IPS DF 4.7 (cell line): ENCODE data around the gene KLK6.

Experiments used
- DNase-seq: peaks from one replicate; pipeline ENCODE4 v3.0.0-alpha.2; 2013; ENCODE audit warnings: low spot score; ENCODE audit errors: extremely low read depth

KLK6 gene

DNA sequence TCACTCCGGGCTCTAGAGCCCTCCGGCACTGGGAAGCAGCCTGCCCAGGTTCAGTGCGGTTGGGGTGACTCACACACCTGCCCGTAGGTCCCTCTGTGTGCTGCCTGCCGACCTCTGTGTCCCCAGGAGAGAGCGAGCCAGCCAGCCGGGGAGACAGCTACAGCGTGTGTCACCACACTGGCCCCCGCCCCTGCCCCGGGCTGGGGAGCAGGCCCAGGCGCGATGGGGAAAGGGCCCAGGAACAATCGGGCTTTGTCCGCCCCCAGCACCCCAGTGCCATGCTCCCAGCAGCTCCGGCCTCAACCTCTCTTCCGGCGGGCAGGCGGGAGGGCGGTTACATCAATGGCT lies at the start of gene KLK6:
KLK6 (minus strand) TSS at position 179 of the 348 bp plus-strand sequence. CDS start 1,487 bp downstream, outside the sequence.
- no peak for DNase-seq

DNA sequence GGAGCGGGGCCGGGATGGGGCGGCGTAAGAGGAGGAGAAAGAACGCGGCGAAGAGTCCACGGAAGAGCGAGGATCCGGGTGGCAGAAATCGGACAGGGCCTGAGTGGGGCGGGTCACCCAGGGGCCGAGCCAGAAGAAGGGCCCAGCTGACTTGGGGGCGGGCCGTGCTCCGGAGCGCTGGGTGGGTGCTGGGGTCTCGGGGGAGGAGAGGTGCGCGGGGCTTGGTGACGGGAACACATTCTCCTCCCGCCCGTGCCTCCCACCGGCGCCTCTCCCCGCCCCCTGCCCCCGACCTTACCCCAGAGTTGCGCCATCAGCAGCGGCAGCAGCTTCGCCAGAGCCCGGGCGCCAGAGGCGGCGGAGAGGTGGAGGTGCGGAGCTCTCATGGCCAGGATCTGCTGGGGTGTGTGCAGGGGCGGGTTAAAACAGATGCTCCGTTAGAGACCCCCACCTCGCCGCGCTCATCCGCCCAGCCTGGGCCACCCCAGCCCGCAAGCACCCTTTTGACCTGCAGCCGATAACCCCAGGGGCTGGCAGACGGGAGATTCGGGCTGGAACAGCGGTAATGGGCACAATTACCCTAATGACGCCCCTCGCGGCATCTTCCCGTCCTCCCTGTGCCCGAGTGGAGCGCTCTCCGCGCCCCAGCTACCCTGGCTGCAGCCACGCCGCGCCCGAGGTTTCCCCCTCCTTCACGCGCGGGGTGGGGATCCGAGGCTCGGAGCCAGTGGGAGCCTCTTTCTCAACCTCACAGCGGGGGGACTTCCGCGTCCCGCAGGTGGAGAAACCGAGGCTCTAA lies 49.6 kb upstream of the KLK6 start:
- DNase-seq, result no peak

DNA sequence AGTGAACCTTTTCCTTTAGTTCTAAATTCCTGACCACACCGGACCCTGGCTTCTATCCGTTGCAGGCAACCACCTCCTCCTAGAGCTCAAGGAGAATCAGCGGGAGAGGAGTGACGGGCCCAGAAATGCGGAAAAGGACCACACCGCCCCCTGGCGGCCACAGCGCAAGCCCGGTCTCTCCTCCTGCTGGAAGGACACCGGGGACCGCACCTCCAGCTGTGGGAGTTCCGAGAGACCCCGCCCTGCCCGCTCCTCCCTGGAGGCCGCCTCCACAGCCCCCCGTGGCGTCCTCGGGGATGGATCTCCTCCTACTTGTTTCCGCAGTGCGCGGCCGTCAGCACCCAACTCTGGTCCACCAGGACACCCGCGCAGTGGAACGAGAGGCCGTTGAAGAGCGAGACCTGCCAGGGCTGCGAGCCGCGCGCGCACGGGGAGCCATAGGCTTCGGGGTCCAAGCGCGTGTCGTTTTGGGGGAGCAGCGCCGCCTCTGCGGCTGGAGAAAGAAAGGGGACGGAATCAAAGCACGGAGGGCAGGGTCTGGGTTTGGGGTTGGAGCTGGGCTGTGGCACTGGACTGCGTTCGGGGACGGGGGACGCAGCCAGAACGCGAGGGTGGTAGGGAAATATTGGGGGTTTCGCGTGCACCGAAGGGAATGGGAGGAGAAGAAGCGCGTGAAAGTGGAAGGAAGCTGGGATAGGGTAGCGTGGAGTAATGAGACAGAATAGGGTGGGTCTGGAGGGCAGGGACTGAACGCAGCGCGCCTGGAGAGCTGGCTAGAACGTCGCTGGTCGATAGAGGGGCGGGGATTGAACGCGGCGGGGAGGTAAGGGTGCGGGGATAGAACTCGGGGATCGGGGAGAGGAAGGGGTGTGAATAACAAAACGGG lies 47.6 kb upstream of the KLK6 start:
- DNase-seq, result no peak

DNA sequence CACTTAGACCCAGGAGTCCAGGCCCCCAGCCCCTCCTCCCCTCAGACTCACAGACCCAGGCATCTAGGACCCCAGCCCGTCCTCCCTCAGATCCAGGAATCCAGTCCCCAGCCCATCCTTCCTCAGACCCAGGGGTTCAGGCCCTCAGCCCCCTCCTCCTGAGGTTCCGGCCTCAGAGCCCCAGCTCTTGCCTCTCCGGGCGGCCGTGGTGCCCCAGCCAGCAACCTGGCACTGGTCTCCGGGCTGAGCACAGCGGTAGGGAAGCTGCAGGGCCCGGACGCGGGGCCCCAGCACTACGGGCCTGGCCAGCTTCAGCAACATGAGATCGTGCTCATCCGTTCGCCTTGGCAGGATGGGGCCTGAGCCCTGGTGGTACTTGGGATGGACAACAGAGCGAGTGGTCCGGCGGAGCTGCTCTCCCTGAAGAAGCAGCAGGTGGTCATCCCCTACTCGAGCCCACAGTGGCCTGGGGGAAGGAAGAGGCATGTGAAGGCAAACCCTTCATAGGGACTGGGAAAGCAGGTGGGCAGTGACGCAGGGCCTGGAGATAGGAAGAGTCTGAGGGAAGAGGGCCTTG lies 46.4 kb upstream of the KLK6 start:
- DNase-seq, result no peak

DNA sequence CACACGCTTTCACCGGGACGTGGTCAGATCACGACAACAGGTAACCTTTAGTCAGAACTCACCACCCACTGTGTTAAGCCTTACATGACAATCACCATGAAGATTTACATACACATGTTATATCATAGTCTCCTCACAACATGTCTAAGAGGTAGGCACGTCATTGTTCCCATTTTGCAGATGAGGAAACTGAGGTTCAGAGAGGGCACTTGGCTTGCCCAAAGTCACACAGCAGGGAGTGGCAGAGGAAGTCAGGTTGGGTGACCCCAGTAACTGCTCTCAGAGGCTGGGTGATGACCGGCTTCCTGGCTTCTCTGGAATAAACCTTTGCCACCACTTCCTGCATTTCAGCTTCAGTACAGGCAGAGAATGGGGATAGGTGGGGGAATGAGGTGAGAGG lies 44.9 kb upstream of the KLK6 start:
- no peak for DNase-seq

DNA sequence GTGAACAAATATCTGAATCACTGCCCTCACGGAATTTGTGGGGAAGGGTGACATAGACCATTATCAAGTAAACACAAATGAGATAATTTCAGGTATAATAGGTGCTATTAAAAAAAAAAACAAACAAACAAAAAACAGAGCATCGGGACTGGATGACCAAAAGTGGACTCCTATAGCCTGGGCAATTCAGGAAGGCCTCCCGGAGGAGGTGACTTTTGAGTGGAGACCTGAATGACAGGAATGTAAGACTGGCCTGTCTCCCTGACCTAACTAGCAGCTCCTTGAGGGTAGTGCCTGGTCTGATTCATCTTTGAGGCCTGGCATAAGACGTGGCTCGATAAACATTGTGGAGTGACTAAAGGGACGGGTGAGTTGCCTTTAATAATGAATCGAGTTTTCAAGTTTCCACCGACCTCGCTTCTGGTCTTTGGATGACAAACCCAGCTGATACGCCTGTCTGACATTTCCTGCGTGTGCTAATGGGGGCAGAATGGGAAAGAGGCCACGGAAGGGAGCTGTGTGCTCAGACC lies 43.3 kb upstream of the KLK6 start:
- no peak for DNase-seq

DNA sequence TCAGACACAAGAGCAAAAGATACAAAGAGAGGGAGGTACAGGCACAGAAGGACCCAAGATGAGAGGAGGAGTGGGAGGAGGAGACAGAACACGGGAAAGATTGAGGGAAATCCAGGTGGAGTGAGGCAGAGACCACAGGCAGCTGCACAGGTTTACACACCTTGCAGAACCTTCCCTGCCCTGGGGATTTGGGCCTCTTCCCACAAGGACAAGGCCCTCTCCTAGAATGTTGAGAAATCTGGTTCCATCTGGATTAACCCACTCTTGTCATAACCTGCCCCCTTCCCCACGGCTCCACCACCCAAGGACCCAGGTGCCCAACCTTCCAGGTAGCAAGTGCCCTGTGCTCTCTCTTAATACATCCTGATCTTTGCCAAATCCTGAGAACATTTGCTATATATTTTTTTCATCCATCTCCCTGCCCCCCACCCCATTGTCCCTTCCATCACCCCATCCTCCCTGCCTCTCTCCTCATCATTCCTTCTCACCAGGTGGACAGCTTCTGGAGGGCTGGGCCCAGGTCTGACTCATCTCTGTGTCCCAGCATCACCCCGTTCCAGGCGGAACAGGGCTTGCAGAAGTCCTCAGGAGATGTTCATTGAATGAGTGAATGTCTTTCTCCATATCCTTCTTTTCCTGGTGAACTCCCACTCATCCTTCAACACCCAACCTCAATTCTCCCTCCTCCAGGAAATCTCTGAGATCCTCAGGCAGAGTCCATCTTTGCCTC lies 40.8 kb upstream of the KLK6 start:
- DNase-seq, result no peak

DNA sequence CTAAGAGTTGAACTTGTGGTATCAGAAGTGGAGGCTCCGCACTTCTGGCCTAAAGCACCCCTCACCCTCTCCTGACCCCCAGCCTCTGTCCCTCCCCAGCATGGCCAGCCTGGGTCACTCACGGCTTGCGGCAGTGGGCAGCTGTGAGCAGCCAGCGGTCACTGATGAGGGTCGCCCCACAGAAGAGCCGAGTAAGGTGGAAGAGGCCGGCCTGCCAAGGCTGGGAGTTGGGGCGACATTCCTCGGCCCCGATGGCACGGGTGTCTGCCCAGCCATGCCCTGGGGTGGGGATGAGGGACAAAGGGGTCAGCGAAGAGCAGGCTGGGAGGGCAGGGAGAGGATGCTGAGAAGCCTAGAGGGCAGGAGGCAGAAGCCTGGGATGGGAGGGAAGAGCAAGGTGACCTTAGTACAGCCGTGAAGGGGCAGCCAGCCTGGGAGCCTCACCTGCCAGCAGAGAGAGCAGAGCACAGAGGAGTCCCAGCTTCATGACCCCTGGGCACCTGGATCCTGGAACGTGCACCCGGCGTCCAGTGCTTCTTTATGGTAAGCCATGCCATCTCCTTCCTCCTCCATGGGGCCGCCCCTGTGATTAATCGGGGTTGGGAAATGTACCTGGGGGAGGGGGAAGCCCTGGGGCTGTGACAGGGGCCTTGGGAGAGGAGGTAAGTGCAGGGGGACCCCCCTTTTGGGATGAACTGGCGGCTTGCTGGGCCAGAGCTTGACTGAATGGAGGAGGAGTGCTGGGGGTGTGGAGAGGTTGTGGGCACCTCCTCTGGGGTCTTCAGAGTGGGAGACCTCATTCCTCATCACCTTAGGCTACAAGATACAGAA lies 39.9 kb upstream of the KLK6 start:
- no peak for DNase-seq

DNA sequence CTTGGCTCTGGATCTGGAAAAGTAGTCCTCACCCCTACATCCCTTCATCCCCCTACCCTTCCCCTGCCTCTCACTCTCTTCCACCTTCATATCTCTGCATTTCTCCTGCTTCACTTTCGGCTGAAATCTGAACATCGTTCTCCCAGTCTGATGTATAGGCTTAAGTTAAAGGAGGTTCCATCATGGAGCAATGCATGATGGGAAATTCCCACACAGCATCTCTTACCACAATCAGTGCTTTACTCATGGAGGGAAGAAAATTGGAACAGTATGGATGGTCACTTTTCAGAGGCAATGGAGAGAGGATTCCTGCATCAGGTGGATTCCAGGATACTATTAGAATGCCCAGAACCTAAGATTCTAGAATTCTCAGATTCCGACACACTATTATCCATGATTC lies 38.1 kb upstream of the KLK6 start:
- no peak for DNase-seq

DNA sequence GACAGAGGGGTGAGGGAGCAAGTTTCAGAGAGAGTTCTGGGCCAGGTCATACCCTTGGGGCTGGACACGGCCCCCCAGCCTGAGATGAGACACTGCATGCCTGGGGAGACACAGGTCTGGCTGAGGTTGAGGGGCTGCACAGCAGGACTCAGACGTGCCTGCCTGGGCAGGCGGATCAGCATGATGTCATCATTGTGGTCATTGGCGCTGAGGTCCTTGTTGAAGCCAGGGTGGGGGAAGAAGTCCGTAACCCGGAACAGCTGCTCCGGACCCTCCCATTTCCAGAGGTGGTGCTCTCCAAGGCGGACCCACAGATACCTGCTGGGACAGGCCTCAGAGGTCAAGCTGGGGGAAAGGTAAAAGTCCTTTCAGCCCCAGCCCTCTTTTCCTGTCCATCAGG lies 37.0 kb upstream of the KLK6 start:
- no peak for DNase-seq

DNA sequence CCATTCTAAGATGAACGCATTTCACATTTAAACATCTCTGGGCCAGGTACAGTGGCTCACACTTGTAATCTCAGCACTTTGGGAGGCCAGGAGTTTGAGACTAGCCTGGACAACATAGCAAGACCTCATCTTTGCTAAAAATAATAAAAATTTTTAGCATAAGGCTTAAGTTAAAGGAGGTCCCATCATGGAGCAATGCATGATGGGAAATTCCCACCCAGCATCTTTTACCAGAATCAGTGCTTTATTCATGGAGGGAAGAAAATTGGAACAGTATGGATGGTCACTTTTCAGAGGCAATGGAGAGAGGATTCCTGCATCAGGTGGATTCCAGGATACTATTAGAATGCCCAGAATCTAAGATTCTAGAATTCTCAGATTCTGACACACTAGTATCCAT lies 35.9 kb upstream of the KLK6 start:
- no peak for DNase-seq

DNA sequence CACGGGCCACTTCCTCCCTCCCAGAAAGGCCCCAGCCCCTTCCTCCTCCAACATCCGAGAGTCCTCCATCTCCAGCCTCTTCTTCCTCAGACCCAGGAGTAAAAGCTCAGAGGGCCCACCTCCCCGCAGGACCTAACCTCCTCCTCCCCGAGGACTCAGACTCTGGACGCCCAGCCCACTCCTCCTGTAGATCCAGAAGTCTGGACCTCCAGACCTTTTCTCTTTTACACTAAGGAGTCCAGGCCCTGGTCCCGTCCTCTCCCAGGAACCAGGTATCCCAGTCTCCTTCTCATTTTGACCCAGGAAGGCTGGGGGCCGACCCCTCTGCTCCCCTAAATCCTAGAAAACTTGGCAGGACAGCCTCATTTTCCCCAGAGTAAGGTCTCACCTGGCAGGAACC lies 33.9 kb upstream of the KLK6 start:
- DNase-seq, result no peak

DNA sequence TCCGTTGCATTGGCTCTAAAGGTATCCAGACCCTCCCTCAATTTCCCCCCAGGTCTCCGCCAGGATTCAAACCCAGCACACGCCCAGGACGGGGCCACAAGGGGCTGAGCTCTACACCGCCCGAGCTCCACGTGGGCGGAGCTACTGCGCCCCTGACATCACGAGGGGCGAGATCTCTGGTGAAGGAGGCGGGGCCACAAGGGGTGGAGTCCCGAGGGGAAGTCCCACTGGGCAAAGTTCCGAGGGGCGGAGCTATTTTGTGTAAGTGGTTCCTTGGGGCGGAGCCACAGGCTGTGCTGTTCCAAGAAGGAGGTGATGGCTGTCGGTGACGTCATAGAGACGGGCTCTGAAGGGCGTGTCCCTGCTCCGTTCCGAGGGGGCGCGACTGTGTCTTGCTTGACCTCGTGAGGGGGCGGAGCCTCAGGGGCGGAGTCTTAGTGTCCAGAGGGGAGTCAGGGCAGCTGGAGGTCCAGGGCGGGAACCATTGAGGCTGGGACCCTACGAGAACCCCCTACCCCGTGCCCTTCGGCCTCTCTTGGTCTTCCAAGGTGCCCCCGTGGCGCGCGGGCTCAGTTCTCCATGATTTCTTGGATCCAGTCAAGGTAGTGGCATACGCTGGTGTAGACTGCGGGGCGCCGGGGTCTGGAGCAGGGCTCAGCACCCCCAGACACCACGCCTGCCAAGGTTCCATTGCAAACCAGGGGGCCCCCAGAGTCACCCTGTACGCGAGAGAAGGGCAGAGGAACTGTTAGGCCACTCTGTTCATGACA lies 33.3 kb upstream of the KLK6 start:
- no peak for DNase-seq

DNA sequence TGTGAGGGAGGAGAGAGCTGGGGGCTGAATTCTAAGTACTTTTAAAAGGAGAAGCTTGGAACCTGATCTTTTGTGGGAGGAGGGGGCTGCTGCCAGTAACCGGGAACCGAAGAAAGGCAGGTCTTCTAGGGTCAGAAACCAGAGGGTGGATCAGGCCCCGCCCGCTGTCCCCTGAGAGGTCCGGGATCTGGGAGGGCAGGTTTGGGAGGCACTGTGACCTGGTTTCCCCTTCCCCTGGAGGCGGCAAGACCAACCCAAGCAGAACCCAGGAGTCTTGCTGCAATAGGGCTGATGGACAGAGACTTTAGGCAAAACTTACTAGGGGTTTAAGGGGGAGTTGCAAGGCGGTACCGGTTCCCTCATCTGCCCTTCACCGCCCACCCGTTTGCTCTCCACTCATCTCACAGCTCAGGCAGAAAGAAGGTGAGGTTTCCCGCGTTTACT lies 32.7 kb upstream of the KLK6 start:
- DNase-seq, result no peak

DNA sequence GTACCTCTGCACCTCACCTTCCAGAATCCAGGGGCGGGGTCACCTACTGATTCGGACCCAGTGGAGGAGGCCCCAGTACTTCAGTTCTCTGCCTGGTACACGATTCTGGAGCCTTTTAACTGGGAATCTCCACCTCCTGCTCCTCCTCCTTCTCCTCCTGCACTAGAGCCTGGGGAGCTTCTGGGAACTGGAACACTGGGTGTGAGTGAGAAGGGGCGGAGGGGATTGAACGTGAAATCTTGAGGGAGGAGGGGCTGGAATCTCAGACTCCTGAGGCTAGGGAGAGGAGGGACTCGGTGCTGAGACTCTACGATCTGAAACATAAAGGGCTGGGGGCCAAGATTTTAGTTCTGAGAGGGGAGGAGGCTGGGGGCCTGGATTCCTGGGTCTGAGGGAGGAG lies 32.1 kb upstream of the KLK6 start, which contains the start of gene KLK8:
KLK8 (minus strand) TSS at position 90 of the 400 bp plus-strand sequence. CDS start 437 bp downstream, outside the sequence.
- no peak for DNase-seq

DNA sequence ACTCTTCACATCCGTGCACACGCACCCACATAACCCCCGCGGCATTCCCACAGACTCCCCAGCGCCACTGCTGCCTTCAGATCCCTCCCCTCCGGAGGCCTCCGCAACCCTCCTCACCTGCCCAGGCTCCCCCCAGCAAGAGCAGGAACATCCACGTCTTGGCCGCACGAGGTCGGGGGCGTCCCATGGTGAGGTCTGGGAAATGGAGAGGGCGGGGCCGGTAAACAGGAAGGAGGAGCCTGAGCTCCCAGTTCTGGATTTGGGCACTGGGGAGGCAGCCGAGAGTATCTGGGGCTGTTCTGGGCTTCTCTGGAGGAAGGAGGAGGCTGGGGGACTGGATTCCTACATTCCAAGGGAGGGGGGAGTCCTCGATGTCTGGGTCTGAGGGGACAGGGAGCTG lies 31.6 kb upstream of the KLK6 start:
- DNase-seq, result no peak

DNA sequence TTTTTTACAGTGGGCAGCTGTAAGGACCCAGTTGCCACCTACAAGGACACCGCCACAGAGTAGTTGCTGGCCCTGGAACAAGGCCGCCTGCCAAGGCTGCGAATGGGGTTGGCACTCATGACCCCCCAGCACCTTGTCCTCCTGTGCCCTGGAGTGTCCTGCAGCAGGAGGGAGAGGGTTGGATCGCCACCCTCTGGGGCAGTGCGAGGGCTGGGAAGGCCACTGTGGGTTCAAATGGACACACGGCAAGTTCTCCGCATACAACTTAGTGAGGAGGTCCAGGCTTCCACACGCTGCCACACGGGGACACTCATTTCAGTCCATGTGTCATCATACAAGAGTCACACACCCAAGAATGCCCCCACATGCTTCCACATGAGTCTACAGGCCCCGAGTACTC lies 31.0 kb upstream of the KLK6 start:
- DNase-seq, result no peak

DNA sequence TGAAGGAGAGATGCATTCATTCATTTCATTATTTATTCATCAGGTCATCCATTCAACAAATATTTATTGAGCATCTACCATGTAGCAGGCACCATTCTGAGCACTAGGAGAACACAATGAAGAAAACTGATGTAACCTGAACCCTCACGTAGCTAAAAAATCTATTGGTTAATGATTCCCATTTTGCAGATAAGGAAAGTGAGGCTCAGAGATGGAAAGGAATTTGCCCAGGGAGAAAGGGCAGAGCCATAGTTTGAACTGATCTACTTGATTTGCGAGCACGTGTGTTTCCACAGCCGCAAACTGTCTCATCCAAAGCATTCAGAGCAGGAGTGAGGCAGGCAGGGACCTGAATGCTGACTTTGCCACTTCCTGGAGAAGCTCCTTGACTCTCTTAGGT lies 29.3 kb upstream of the KLK6 start:
- no peak for DNase-seq

DNA sequence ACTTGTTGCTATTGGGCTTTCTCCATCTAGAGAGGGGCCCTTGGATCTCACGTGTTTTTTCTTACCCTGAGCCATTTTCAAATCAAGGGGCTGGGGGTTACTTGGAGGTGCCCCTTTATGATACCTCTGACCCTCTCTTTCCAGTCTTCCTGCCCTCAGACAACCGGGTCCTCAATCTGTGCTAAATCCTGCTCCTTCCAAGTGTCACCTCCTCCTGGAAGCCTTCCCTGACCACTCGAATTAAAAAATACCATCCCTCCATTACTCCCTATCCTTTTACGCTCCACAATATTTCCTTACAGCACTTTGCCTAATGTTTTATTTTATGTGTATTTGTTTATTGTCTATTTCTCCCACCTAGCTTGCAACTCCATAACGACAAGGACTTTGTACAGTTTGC lies 28.7 kb upstream of the KLK6 start:
- no peak for DNase-seq

DNA sequence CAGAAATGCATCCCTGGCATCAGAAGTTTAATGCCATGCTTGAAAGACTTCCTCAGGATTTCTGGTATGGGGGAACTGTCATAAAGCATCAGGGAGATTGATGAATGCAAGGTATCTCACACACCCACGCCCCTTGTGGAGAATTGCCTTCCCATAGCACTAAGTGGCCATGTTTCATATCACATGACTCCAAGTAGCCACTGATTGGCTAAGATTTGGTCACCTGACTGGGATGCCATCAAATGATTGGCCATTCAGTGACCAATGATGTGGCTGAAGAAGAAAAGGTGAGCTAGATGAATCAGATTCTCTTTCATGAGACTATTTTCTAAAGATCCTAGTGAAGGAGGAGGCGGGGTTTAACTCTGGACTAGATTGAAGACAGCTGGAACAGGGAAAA lies 24.7 kb upstream of the KLK6 start:
- no peak for DNase-seq
